Upper lobe of left lung (tissue), 6 donors: ENCODE data around the gene DNAH10. TPM values are rescaled to one million over a fixed set of nuclear protein-coding genes. Genes with fewer than 3 reads are reported as not detected.

Experiments
- ATAC-seq, 2 donors: fragments of 200-7000 bp; cut with Tn5 transposase; one replicate each; pipeline ENCODE4 v1.9.1; 2022; ENCODE audit warnings: mild to moderate bottlenecking in 2 of 2, moderate library complexity in 2 of 2; ENCODE audit not compliant: low FRiP score in 2 of 2
- DNase-seq, 2 donors: peaks; one replicate each; pipeline ENCODE4 v3.0.0-alpha.2; 2019 to 2020
- H3K27ac ChIP-seq, 4 donors: fragments of 200-600 bp; sonication (generic); one replicate each; pipeline ENCODE4 v1.5.1; 2016 to 2019
- H3K27me3 ChIP-seq, 4 donors: fragments of 200-600 bp; sonication (generic); one replicate each; pipeline ENCODE4 v1.5.1; 2017 to 2019
- H3K36me3 ChIP-seq, 4 donors: fragments of 200-600 bp; sonication (generic); one replicate each; pipeline ENCODE4 v1.5.1; 2016 to 2019
- H3K4me1 ChIP-seq, 4 donors: fragments of 200-600 bp; sonication (generic); one replicate each; pipeline ENCODE4 v1.5.1; 2018 to 2019
- H3K4me3 ChIP-seq, 4 donors: fragments of 200-600 bp; sonication (generic); one replicate each; pipeline ENCODE4 v1.5.1; 2017 to 2019; ENCODE audit warnings: mild to moderate bottlenecking in 2 of 4, moderate library complexity in 1 of 4
- H3K9me3 ChIP-seq, 4 donors: fragments of 200-600 bp; sonication (generic); one replicate each; pipeline ENCODE4 v1.5.1; 2018 to 2019
- CTCF ChIP-seq, 6 experiments: fragments of 450-650 bp in 4 of 6; fragments of 200-600 bp in 2 of 6; sonication (generic) in 2 of 6; IDR thresholded peaks; one replicate each; pipeline ENCODE4 v1.5.1; 2016 to 2019; ENCODE audit warnings: antibody characterized with exemption in 6 of 6
- EP300 ChIP-seq, 4 donors: sonication (generic); formaldehyde crosslinking; IDR thresholded peaks; one replicate each; pipeline ENCODE4 v1.5.1; 2017; ENCODE audit warnings: antibody characterized with exemption in 4 of 4, control low read depth in 2 of 4
- POLR2A ChIP-seq, 4 donors: fragments of 450-650 bp; IDR thresholded peaks; one replicate each; pipeline ENCODE4 v1.5.1; 2016 to 2017; ENCODE audit warnings: antibody characterized with exemption in 4 of 4, mild to moderate bottlenecking in 2 of 4
- POLR2AphosphoS5 ChIP-seq, 2 donors: sonication (generic); formaldehyde crosslinking; IDR thresholded peaks; one replicate each; pipeline ENCODE4 v1.5.1; 2017; ENCODE audit warnings: antibody characterized with exemption in 2 of 2
- WGBS, 2 donors: methylation state at CpG; one replicate each; pipeline ENCODE4 v1.1.5; 2017 to 2018; 5-methylcytosine and 5-hydroxymethylcytosine counted together
- total RNA-seq, 6 donors: library from RNA; depleted of rRNA in 4 of 6; stranded (reverse); fragments of >200 nt in 4 of 6; gene quantifications; one replicate each; pipeline versions ENCODE4 v1.1.0 to v1.2.1, GENCODE V29; 2016 to 2021
- donor health status: DM: no; HTN: no; CAD: no; lungs with moderate emphysema.
- donor health status: DM: no; HTN: yes; CAD: no; lungs with severe emphysema.

DNAH10 gene
- total RNA-seq, 6 donors from 2014 or later = 0.31 to 46.0 (median 8.3) TPM

GRCh38 chr12:123940627-123940966, 178.5 kb downstream of the DNAH10 start:
- no peak for DNase-seq
- TF ChIP-seq POLR2A (IDR thresholded peaks at IDR 0.05) (no peak), POLR2AphosphoS5 (IDR thresholded peaks at IDR 0.05) (no peak), CTCF (IDR thresholded peaks at IDR 0.05) (no peak), EP300 (IDR thresholded peaks at IDR 0.05) (no peak)
- Histone ChIP-seq H3K4me1 (peaks cover 7 to 28% (median 18%) of the 10 kb centered on the region in 4 donors), H3K9me3 (no peaks in the 10 kb centered on the region), H3K27ac (no peak overlapping the region), H3K36me3 (peaks cover 0 to 66% (median 45%) of the 10 kb centered on the region in 4 donors), H3K4me3 (no peak overlapping the region), H3K27me3 (no peaks in the 10 kb centered on the region)
- no peak for ATAC-seq
- WGBS, 2 donors = 93 to 96% methylated on average over 6 to 9 of the region's 9 CpGs

DNA sequence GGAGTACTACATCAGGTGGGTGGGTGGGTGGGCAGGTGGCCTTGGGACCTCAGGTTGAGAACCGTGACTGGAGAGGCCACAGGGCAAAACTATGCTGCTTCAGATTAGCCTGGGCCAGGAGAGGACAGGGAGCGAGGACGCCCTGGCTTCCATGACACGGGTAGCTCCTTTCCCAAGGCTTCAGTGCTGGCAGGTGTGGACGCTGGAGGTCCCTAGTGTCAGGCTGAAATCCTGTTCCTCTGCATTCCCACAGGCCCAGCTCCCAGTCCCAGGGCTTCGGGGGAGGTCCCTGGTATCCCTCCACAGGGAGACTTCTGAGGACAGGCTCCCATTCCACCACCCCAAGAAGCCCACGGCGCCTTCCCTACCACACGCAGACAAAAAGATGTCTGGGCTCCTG, 178.9 kb downstream of the DNAH10 start:
- no peaks in the 10 kb centered on the region for H3K9me3 ChIP-seq
- ATAC-seq = no peak
- no peaks in the 10 kb centered on the region for H3K27me3 ChIP-seq
- no peak for TF ChIP-seq POLR2AphosphoS5 (IDR thresholded peaks at IDR 0.05)
- no peak for TF ChIP-seq EP300 (IDR thresholded peaks at IDR 0.05)
- no peak for TF ChIP-seq CTCF (IDR thresholded peaks at IDR 0.05)
- no peak for TF ChIP-seq POLR2A (IDR thresholded peaks at IDR 0.05)
- peaks cover 7 to 24% (median 17%) of the 10 kb centered on the region in 4 donors for H3K4me1 ChIP-seq
- no peak overlapping the region for H3K4me3 ChIP-seq
- 95 to 100% methylated on average over 3 to 9 of the region's 9 CpGs for WGBS, 2 donors
- peaks cover 0 to 64% (median 45%) of the 10 kb centered on the region in 4 donors for H3K36me3 ChIP-seq
- DNase-seq = no peak
- no peak overlapping the region for H3K27ac ChIP-seq

GRCh38 chr12:123941624-123942237, 179.6 kb downstream of the DNAH10 start:
- H3K36me3 ChIP-seq = peaks cover 0 to 57% (median 41%) of the 10 kb centered on the region in 4 donors
- H3K4me3 ChIP-seq = no peak overlapping the region
- H3K27ac ChIP-seq = no peak overlapping the region
- no peaks in the 10 kb centered on the region for H3K27me3 ChIP-seq
- DNase-seq (peak in 1 of 2 donors; percentile 81), ATAC-seq (no peak)
- no peak for TF ChIP-seq EP300 (IDR thresholded peaks at IDR 0.05)
- no peak for TF ChIP-seq CTCF (IDR thresholded peaks at IDR 0.05)
- no peak for TF ChIP-seq POLR2A (IDR thresholded peaks at IDR 0.05)
- no peak for TF ChIP-seq POLR2AphosphoS5 (IDR thresholded peaks at IDR 0.05)
- H3K4me1 ChIP-seq = peaks cover 12 to 30% (median 21%) of the 10 kb centered on the region in 4 donors
- WGBS, 2 donors = 85 to 87% methylated on average over 12 to 13 of the region's 13 CpGs
- no peaks in the 10 kb centered on the region for H3K9me3 ChIP-seq

- H3K4me1 ChIP-seq = peaks cover 15 to 35% (median 26%) of the 10 kb centered on the region in 4 donors
- TF ChIP-seq EP300 (IDR thresholded peaks at IDR 0.05) (no peak), POLR2A (IDR thresholded peaks at IDR 0.05) (no peak), CTCF (IDR thresholded peaks at IDR 0.05) (no peak), POLR2AphosphoS5 (IDR thresholded peaks at IDR 0.05) (no peak)
- H3K36me3 ChIP-seq = peaks cover 0 to 52% (median 36%) of the 10 kb centered on the region in 4 donors
- no peak overlapping the region for H3K4me3 ChIP-seq
- no peaks in the 10 kb centered on the region for H3K9me3 ChIP-seq
- ATAC-seq (no peak), DNase-seq (no peak)
- no peaks in the 10 kb centered on the region for H3K27me3 ChIP-seq
- no peak overlapping the region for H3K27ac ChIP-seq
- WGBS, 2 donors = 87 to 97% methylated on average over 10 of the region's 10 CpGs
Observed at GRCh38 chr12:123942238-123942653, 180.1 kb downstream of the DNAH10 start.
